Activated T-helper 1 cell treated with anti-CD3 and anti-CD28 coated beads, Interleukin-12 subunit alpha, Interleukin-12 subunit beta, Interleukin-2, Interleukin-4 antibody, amounts not matched to agents 30 ng/mL and 10 ng/mL and 1 ng/mL, durations not matched to agents 14 hours and 24 hours and 36 hours (primary cell): Measurements from ENCODE around the gene FBXW9. TPM values are rescaled to one million over a fixed set of nuclear protein-coding genes. Genes with fewer than 3 reads are reported as not detected.
"Not testable (repeated sequence)": the region's sequence is repeated elsewhere in the genome, so short reads cannot be mapped to it uniquely, and the experiment has no call there.

Experiments
- DNase-seq: peaks from one replicate; pipeline ENCODE4 v3.0.0; 2021; ENCODE audit warnings: low spot score
- H3K27ac Mint-ChIP-seq: one replicate; pipeline ENCODE4 v1.8.0; 2021; ENCODE audit warnings: mild to moderate bottlenecking, mixed read lengths
- H3K27me3 Mint-ChIP-seq: one replicate; pipeline ENCODE4 v1.8.0; 2022; ENCODE audit warnings: mild to moderate bottlenecking, moderate library complexity, mixed read lengths; ENCODE audit not compliant: insufficient read depth
- H3K36me3 Mint-ChIP-seq: one replicate; pipeline ENCODE4 v1.8.0; 2021; ENCODE audit warnings: low read depth, mixed read lengths
- H3K4me1 Mint-ChIP-seq: one replicate; pipeline ENCODE4 v1.8.0; 2021; ENCODE audit warnings: low read depth, mixed read lengths
- H3K4me3 Mint-ChIP-seq: one replicate; pipeline ENCODE4 v1.8.0; 2021; ENCODE audit warnings: mild to moderate bottlenecking, moderate library complexity, mixed read lengths
- H3K9me3 Mint-ChIP-seq: one replicate; pipeline ENCODE4 v1.8.0; 2021; ENCODE audit warnings: mixed read lengths
- intact Hi-C: fragments of 100-400 bp; cut with micrococcal nuclease; formaldehyde crosslinking; loops from one replicate; pipeline ENCODE4 v1.15.1; 2024
- total RNA-seq: library from RNA; stranded (reverse); gene quantifications from 2 replicates; pipeline ENCODE4 v1.2.3, GENCODE V29; 2022

The FBXW9 gene
- total RNA-seq, 1 donor from 2014 or later = 11.8 TPM

- intact Hi-C loops = no loop called here
- H3K4me3 Mint-ChIP-seq = no peak overlapping the region
- no peak overlapping the region for H3K27ac Mint-ChIP-seq
- no peaks in the 10 kb centered on the region for H3K27me3 Mint-ChIP-seq
- H3K36me3 Mint-ChIP-seq = no peaks in the 10 kb centered on the region
- no peaks in the 10 kb centered on the region for H3K9me3 Mint-ChIP-seq
- H3K4me1 Mint-ChIP-seq = no peaks in the 10 kb centered on the region
- no peak for DNase-seq
These were observed 6.7 kb downstream of the FBXW9 start for GRCh38 chr19:12689581-12690216.

GRCh38 chr19:12689012-12689411, 7.4 kb downstream of the FBXW9 start:
- Mint-ChIP-seq H3K9me3 (no peaks in the 10 kb centered on the region), H3K27ac (no peak overlapping the region), H3K36me3 (no peaks in the 10 kb centered on the region), H3K4me3 (no peak overlapping the region), H3K27me3 (no peaks in the 10 kb centered on the region), H3K4me1 (no peaks in the 10 kb centered on the region)
- intact Hi-C loops = no loop called here
- DNase-seq = no peak

GRCh38 chr19:12687496-12688196, 8.8 kb downstream of the FBXW9 start, which contains the start of gene GNG14:
GNG14 (plus strand) TSS chr19:12687998; CDS start chr19:12688049, 51 bp downstream.
- H3K9me3 Mint-ChIP-seq = no peaks in the 10 kb centered on the region
- H3K4me3 Mint-ChIP-seq = no peak within 1 kb of the TSS
- DNase-seq = no peak
- H3K27me3 Mint-ChIP-seq = no peaks in the 10 kb centered on the region
- H3K27ac Mint-ChIP-seq = no peak within 1 kb of the TSS
- no peaks in the 10 kb centered on the region for H3K36me3 Mint-ChIP-seq
- intact Hi-C loops = no loop called here
- no peaks in the 10 kb centered on the region for H3K4me1 Mint-ChIP-seq

- Mint-ChIP-seq H3K4me3 (no peak overlapping the region), H3K9me3 (no peaks in the 10 kb centered on the region), H3K27ac (no peak overlapping the region), H3K4me1 (no peaks in the 10 kb centered on the region), H3K36me3 (peaks cover 4% of the 10 kb centered on the region), H3K27me3 (no peaks in the 10 kb centered on the region)
- intact Hi-C loops = no loop called here
- DNase-seq = no peak
These were observed 10.6 kb downstream of the FBXW9 start for GRCh38 chr19:12685831-12686230.

GRCh38 chr19:12681074-12681987, 15.1 kb downstream of the FBXW9 start, which contains the start of gene DHPS:
DHPS (minus strand) TSS chr19:12681880; CDS start chr19:12681766, 114 bp downstream.
- Mint-ChIP-seq H3K27ac (peak within 1 kb of the TSS; percentile 88), H3K9me3 (no peaks in the 10 kb centered on the region), H3K36me3 (peaks cover 27% of the 10 kb centered on the region), H3K4me3 (peak within 1 kb of the TSS; percentile 86), H3K27me3 (no peaks in the 10 kb centered on the region), H3K4me1 (peaks cover 11% of the 10 kb centered on the region)
- intact Hi-C loops = loop anchor here (1.0 kb wide), 5 partner anchors 12 to 71 kb away; partner anchors contain the start of genes FBXW9, GET3, ZNF490 and ZNF791
- peak; percentile 89 for DNase-seq

GRCh38 chr19:12680034-12680433, 16.4 kb downstream of the FBXW9 start:
- Mint-ChIP-seq H3K9me3 (no peaks in the 10 kb centered on the region), H3K36me3 (peaks cover 29% of the 10 kb centered on the region), H3K27me3 (no peaks in the 10 kb centered on the region), H3K4me1 (peaks cover 13% of the 10 kb centered on the region), H3K27ac (no peak overlapping the region), H3K4me3 (peak overlapping the region; percentile 86)
- DNase-seq = no peak
- intact Hi-C loops = no loop called here

GRCh38 chr19:12678039-12678438, 18.4 kb downstream of the FBXW9 start:
- H3K27me3 Mint-ChIP-seq, DNase-seq, H3K4me3 Mint-ChIP-seq, intact Hi-C loops, H3K27ac Mint-ChIP-seq, H3K9me3 Mint-ChIP-seq: not testable (repeated sequence)
- Mint-ChIP-seq H3K4me1 (peaks cover 13% of the 10 kb centered on the region), H3K36me3 (peaks cover 40% of the 10 kb centered on the region)

GRCh38 chr19:12676928-12677327, 19.5 kb downstream of the FBXW9 start:
- H3K36me3 Mint-ChIP-seq = peaks cover 42% of the 10 kb centered on the region
- peaks cover 18% of the 10 kb centered on the region for H3K4me1 Mint-ChIP-seq
- DNase-seq = no peak
- H3K9me3 Mint-ChIP-seq = no peaks in the 10 kb centered on the region
- intact Hi-C loops = no loop called here
- no peaks in the 10 kb centered on the region for H3K27me3 Mint-ChIP-seq
- peak overlapping the region; percentile 27 for H3K27ac Mint-ChIP-seq
- H3K4me3 Mint-ChIP-seq = no peak overlapping the region

- Mint-ChIP-seq H3K4me1 (peaks cover 20% of the 10 kb centered on the region), H3K9me3 (no peaks in the 10 kb centered on the region), H3K4me3 (no peak overlapping the region), H3K27ac (peak overlapping the region; percentile 54), H3K36me3 (peaks cover 43% of the 10 kb centered on the region), H3K27me3 (no peaks in the 10 kb centered on the region)
- intact Hi-C loops = no loop called here
- DNase-seq = peak; percentile 74
These were observed 20.0 kb downstream of the FBXW9 start for GRCh38 chr19:12676384-12676792.

- no peak overlapping the region for H3K4me3 Mint-ChIP-seq
- no peak for DNase-seq
- H3K4me1 Mint-ChIP-seq = peaks cover 20% of the 10 kb centered on the region
- intact Hi-C loops = no loop called here
- peaks cover 41% of the 10 kb centered on the region for H3K36me3 Mint-ChIP-seq
- H3K27ac Mint-ChIP-seq = no peak overlapping the region
- H3K9me3 Mint-ChIP-seq = no peaks in the 10 kb centered on the region
- no peaks in the 10 kb centered on the region for H3K27me3 Mint-ChIP-seq
These were observed 20.5 kb downstream of the FBXW9 start for GRCh38 chr19:12675940-12676339.

GRCh38 chr19:12675399-12675798, 21.0 kb downstream of the FBXW9 start:
- H3K9me3 Mint-ChIP-seq = no peaks in the 10 kb centered on the region
- no peak for DNase-seq
- H3K4me3 Mint-ChIP-seq = no peak overlapping the region
- H3K36me3 Mint-ChIP-seq = peaks cover 39% of the 10 kb centered on the region
- no peak overlapping the region for H3K27ac Mint-ChIP-seq
- intact Hi-C loops = no loop called here
- H3K27me3 Mint-ChIP-seq = no peaks in the 10 kb centered on the region
- H3K4me1 Mint-ChIP-seq = peaks cover 20% of the 10 kb centered on the region

- Mint-ChIP-seq H3K4me3 (no peak overlapping the region), H3K9me3 (no peaks in the 10 kb centered on the region), H3K4me1 (peaks cover 34% of the 10 kb centered on the region), H3K27me3 (no peaks in the 10 kb centered on the region), H3K27ac (no peak overlapping the region), H3K36me3 (peaks cover 33% of the 10 kb centered on the region)
- intact Hi-C loops = loop anchor here (1.0 to 5.0 kb wide), 3 partner anchors 32 to 470 kb away; no protein-coding TSS in a partner anchor
- DNase-seq = no peak
These were observed 23.7 kb downstream of the FBXW9 start for GRCh38 chr19:12672744-12673143.
